Measurements from ENCODE around the gene CNDP2.
"Not testable (repeated sequence)": the region's sequence is repeated elsewhere in the genome, so short reads cannot be mapped to it uniquely, and the experiment has no call there.

The CNDP2 gene

DNA sequence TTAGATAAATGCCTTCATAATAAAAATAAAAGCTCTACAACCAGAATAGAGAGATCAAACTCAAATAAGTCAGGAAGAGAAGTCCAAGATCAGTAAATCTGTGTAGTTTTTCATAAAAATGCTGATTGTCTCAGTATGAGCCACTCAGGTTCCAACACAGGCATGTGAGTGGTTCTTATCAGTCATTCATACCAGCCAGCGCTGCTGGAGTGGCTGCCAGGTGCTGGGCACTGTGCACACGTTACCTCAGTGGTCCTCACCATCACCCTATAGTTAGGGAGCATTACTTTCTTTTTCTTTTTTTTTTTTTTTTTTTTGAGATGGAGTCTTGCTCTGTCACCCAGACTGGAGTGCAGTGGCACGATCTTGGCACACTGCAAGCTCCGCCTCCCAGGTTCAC, 61.9 kb downstream of the CNDP2 start:
- H3K27ac Mint-ChIP-seq: no peak overlapping the region
- no peaks in the 10 kb centered on the region for H3K36me3 Mint-ChIP-seq (ENCODE audit: low read depth)
- no peak overlapping the region for H3K4me3 Mint-ChIP-seq
- H3K9me3 Mint-ChIP-seq: no peaks in the 10 kb centered on the region
- peaks cover 2% of the 10 kb centered on the region for H3K27me3 Mint-ChIP-seq (ENCODE audit: low read depth)
- no peaks in the 10 kb centered on the region for H3K4me1 Mint-ChIP-seq (ENCODE audit: low read depth)
- no peak for DNase-seq (ENCODE audit: low spot score)

DNA sequence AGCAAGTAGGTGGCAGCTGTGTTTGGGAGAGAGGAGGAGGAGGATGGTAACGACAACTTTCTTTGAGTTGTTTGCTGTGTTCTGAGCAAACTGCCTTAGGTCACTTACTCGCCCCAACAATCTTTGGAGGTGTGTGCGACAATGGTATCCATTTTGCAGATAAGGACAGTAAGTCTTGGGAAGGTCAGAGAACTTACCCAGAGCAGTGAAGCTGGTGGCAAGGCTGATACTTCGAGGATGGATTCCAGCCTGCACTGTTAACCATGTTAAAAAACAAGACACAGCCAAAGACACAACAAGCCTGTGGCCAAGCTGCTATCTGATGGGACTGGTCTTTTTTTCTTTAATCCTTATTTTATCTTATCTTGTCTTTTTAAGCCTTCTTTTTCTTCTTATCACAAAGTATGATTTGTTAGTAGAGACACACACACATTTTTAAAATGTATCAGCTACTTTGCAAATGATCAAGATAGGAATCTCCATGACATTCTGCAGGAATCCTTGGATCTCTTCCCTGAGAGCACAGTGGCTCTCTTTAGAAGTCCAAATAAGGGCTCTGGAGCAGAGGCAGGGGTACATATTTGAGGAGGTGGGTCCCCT, 66.1 kb downstream of the CNDP2 start:
- Mint-ChIP-seq H3K9me3 (peaks cover 10% of the 10 kb centered on the region), H3K27ac (no peak overlapping the region), H3K27me3 (ENCODE audit: low read depth) (no peaks in the 10 kb centered on the region), H3K36me3 (ENCODE audit: low read depth) (peaks cover 3% of the 10 kb centered on the region), H3K4me1 (ENCODE audit: low read depth) (no peaks in the 10 kb centered on the region), H3K4me3 (no peak overlapping the region)
- DNase-seq (ENCODE audit: low spot score): no peak

GRCh38 chr18:74562775-74563174, 66.6 kb downstream of the CNDP2 start:
- Mint-ChIP-seq H3K27me3 (ENCODE audit: low read depth) (no peaks in the 10 kb centered on the region), H3K36me3 (ENCODE audit: low read depth) (peaks cover 4% of the 10 kb centered on the region), H3K4me1 (ENCODE audit: low read depth) (no peaks in the 10 kb centered on the region), H3K27ac (no peak overlapping the region), H3K9me3 (peaks cover 14% of the 10 kb centered on the region), H3K4me3 (no peak overlapping the region)
- no peak for DNase-seq (ENCODE audit: low spot score)

DNA sequence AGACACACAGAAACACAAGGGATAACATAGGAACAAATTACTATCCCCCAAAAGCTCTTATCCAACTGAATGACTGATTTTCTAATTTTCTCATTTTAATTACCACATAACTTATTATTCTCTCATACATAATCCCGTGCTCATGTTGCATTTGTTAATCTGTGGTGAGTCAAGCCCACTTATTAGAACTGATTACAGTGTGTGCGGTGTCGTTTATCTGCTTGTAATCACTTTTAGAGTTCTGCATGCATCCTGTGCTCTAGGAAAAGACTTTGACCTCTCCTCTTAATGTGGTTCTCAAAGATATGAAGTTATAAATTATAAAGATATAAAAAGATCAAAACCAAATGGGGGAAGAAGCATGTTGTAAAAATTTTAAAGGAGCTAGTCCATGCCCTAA, 67.8 kb downstream of the CNDP2 start:
- Mint-ChIP-seq H3K27me3 (ENCODE audit: low read depth) (peaks cover 5% of the 10 kb centered on the region), H3K4me3 (no peak overlapping the region), H3K9me3 (peaks cover 14% of the 10 kb centered on the region), H3K36me3 (ENCODE audit: low read depth) (peaks cover 4% of the 10 kb centered on the region), H3K4me1 (ENCODE audit: low read depth) (no peaks in the 10 kb centered on the region), H3K27ac (no peak overlapping the region)
- DNase-seq (ENCODE audit: low spot score): no peak

DNA sequence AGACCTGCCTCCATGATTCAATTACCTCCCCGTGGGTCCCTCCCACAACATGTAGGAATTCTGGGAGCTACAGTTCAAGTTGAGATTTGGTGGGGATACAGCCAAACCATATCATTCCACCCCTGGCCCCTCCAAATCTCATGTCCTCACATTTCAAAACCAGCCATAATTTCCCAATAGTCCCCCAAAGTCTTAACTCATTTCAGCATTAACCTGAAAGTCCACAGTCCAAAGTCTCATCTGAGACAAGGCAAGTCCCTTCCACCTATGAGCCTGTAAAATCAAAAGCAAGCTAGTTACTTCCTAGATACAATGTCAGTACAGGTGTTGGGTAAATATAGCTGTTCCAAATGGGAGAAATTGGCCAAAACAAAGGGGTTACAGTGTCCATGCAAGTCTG, 69.0 kb downstream of the CNDP2 start:
- not testable (repeated sequence) for H3K27me3 Mint-ChIP-seq (ENCODE audit: low read depth); H3K4me1 Mint-ChIP-seq (ENCODE audit: low read depth); DNase-seq (ENCODE audit: low spot score); H3K36me3 Mint-ChIP-seq (ENCODE audit: low read depth); H3K4me3 Mint-ChIP-seq; H3K27ac Mint-ChIP-seq
- peaks cover 14% of the 10 kb centered on the region for H3K9me3 Mint-ChIP-seq

GRCh38 chr18:74565993-74566392, 69.8 kb downstream of the CNDP2 start:
- not testable (repeated sequence) for H3K36me3 Mint-ChIP-seq (ENCODE audit: low read depth); H3K4me3 Mint-ChIP-seq; H3K4me1 Mint-ChIP-seq (ENCODE audit: low read depth); H3K27ac Mint-ChIP-seq; DNase-seq (ENCODE audit: low spot score)
- Mint-ChIP-seq H3K27me3 (ENCODE audit: low read depth) (peaks cover 11% of the 10 kb centered on the region), H3K9me3 (peaks cover 14% of the 10 kb centered on the region)

DNA sequence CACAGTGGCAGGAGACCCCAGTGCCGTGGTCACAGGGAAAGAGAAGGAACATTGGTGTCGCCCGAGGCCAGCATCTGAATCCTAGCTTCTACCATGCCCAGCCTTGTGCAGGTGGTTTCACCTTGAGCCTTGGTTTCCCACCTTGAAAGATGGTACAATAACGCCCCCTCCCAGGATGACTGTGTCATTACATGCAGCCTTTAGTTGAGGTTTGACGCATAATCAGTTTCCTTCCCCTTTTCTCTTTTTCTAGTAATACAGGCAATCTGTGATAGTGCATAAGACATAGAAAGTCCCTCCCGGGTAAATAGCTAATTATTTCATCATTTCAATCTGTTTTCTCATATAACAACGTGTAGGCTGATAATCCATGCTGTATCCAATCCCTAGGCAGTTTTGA, 71.7 kb downstream of the CNDP2 start:
- no peak for DNase-seq (ENCODE audit: low spot score)
- Mint-ChIP-seq H3K9me3 (peaks cover 14% of the 10 kb centered on the region), H3K27me3 (ENCODE audit: low read depth) (peaks cover 11% of the 10 kb centered on the region), H3K4me3 (no peak overlapping the region), H3K4me1 (ENCODE audit: low read depth) (no peaks in the 10 kb centered on the region), H3K36me3 (ENCODE audit: low read depth) (peaks cover 4% of the 10 kb centered on the region), H3K27ac (no peak overlapping the region)

DNA sequence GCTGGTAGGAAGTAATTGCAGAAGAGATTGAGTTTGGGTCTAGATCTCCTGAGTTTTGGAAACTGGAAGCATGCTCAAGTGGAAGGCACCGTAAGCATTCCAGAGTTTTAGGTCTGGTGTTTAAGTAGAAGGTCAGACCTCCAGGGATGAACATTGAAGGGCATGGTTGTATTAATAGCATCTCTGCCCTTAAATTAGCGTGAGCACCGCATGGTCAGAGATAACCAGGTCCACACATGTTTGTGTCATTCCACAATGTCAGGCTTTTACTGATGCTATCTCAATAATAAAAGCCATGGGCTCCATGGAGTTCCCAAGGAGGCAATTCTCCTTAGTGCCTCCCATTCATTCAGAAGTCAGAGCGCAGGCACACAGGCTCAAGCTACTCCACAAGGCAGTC, 73.2 kb downstream of the CNDP2 start:
- H3K36me3 Mint-ChIP-seq (ENCODE audit: low read depth): peaks cover 4% of the 10 kb centered on the region
- DNase-seq (ENCODE audit: low spot score): no peak
- no peak overlapping the region for H3K27ac Mint-ChIP-seq
- H3K4me3 Mint-ChIP-seq: no peak overlapping the region
- H3K4me1 Mint-ChIP-seq (ENCODE audit: low read depth): peaks cover 4% of the 10 kb centered on the region
- peaks cover 11% of the 10 kb centered on the region for H3K27me3 Mint-ChIP-seq (ENCODE audit: low read depth)
- peaks cover 14% of the 10 kb centered on the region for H3K9me3 Mint-ChIP-seq

GRCh38 chr18:74570266-74570665, 74.1 kb downstream of the CNDP2 start:
- DNase-seq (ENCODE audit: low spot score): no peak
- peaks cover 5% of the 10 kb centered on the region for H3K4me1 Mint-ChIP-seq (ENCODE audit: low read depth)
- peaks cover 11% of the 10 kb centered on the region for H3K27me3 Mint-ChIP-seq (ENCODE audit: low read depth)
- peaks cover 14% of the 10 kb centered on the region for H3K9me3 Mint-ChIP-seq
- no peak overlapping the region for H3K27ac Mint-ChIP-seq
- no peak overlapping the region for H3K4me3 Mint-ChIP-seq
- H3K36me3 Mint-ChIP-seq (ENCODE audit: low read depth): peaks cover 4% of the 10 kb centered on the region

GRCh38 chr18:74571895-74572680, 75.9 kb downstream of the CNDP2 start:
- Mint-ChIP-seq H3K4me3 (no peak overlapping the region), H3K36me3 (ENCODE audit: low read depth) (peaks cover 1% of the 10 kb centered on the region), H3K27ac (no peak overlapping the region), H3K9me3 (peaks cover 6% of the 10 kb centered on the region), H3K4me1 (ENCODE audit: low read depth) (peaks cover 5% of the 10 kb centered on the region), H3K27me3 (ENCODE audit: low read depth) (peaks cover 11% of the 10 kb centered on the region)
- no peak for DNase-seq (ENCODE audit: low spot score)

- Mint-ChIP-seq H3K36me3 (ENCODE audit: low read depth) (no peaks in the 10 kb centered on the region), H3K4me1 (ENCODE audit: low read depth) (peaks cover 5% of the 10 kb centered on the region), H3K27me3 (ENCODE audit: low read depth) (peaks cover 13% of the 10 kb centered on the region), H3K4me3 (no peak overlapping the region), H3K27ac (no peak overlapping the region), H3K9me3 (no peaks in the 10 kb centered on the region)
- DNase-seq (ENCODE audit: low spot score): no peak
Observed at GRCh38 chr18:74573053-74573452, 76.9 kb downstream of the CNDP2 start.

All from T-helper 2 cell treated with Interferon-gamma antibody and Interleukin-4, amounts not matched to agents 5 μg/mL and 100 μg/mL, for 36 hours (primary cell).